OCI-M2 (cell line): ENCODE measurements around the gene ZDHHC22.

ENCODE experiments used
- DNase-seq: peaks from one replicate; lab custom pipeline; 2025; ENCODE audit not compliant: unreplicated experiment; lab: John Stamatoyannopoulos, UW

ZDHHC22 gene

DNA sequence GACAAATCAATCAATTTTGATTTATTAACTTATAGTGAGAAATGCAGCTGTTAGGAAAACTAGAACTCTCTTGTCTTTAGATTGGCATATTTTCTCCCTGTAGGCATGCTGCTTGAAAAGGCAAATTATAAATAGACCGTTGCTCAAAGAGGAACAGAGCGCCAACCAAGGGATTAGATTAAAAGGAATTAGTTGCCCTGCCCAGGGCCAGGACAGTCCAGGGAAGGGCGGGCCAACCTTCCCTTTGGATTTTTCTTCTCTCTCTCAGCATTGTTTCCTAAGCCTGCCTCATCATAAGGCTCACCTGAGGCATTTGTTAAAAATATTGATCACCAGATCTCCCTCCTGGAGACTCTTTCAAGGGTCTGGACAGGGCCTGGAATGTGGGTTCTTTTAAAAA, 34.9 kb downstream of the ZDHHC22 start:
- no peak for DNase-seq

GRCh38 chr14:77105145-77105939, 36.2 kb downstream of the ZDHHC22 start:
- DNase-seq: no peak

GRCh38 chr14:77104393-77104792, 37.2 kb downstream of the ZDHHC22 start:
- DNase-seq: no peak

DNA sequence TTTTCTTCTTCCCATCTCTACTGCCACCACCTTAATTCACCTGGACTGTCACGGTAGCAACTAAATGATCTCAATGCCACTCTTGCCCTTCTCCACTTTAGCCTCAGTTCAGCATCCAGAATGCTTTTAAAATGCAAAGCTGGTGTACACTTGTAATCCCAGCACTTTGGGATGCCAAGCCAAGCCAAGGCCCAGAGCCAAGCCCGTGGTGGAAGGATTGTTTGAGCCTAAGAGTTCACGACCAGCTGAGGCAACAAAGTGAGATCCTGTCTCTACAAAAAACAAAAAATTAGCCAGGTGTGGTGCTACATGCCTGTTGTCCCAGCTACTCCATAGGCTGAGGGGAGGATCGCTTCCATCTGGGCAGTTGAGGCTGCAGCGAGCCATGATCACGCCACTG, 37.6 kb downstream of the ZDHHC22 start:
- DNase-seq: no peak

GRCh38 chr14:77103475-77103874, 38.1 kb downstream of the ZDHHC22 start:
- DNase-seq: no peak

- no peak for DNase-seq
Measured at GRCh38 chr14:77102154-77102553, 39.4 kb downstream of the ZDHHC22 start.

DNA sequence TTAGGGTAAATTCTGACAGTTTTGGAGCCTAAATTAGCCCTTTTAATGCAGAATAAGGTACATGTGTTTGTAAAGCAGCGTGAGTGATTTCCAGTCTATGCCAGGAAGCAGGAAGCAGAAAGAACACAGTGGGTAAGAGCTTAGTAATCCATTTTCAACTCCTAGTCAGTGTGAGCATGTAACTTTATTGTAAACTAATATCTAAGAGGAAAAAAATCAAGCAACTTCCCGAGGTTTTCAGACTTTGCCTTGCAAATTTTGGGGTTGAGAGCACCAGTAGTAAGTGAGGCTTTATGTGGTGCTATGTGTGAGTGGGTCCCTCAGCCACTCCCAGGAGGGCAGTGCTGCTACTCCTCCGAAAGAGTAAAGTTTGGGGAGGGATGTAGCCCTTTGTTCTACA, 40.6 kb downstream of the ZDHHC22 start:
- no peak for DNase-seq

GRCh38 chr14:77099425-77100167, 42.0 kb downstream of the ZDHHC22 start:
- no peak for DNase-seq

- DNase-seq: no peak
Measured at GRCh38 chr14:77098529-77099353, 42.9 kb downstream of the ZDHHC22 start.

DNA sequence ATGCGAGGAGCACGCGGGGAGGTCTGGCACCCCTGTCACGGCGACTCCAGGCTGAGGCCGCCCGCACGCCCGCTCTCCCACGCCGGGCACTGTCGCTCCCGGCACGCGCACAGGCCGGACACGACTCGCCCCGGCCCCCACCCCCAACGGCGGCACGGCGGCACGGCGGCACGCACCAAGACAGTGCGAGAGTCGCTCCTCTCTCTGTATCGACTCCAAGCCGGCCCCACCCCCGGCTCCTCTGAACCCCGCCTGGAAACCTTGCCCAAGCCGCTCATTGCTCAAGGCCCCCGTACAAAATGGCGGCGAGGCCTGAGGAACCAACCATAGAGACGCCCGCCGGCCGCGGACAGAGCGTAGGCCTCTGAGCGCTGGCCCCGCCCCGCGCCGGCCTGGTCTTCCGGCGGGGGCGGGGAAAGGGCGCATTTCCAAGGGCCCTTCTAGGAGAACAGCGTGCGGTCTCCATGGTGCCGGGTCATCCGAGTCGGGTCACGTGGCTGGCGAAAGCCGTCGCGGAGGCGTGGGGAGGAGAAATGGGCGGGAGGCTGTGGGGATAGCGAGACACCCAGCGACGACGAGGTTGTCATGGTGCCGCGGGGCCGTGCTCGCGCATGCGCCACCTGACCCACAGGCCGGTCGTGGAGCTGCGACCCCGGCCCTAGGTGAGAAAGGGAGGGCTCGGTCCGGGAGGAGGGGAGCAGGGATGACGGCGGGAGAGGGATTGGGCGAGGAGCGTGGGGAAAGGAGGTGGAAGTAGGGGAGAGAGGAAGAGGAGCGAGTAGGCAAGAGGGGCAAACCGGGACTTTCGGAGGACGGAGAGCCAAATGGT, 43.7 kb downstream of the ZDHHC22 start, which contains the start of gene CIPC:
CIPC (plus strand) TSS at position 559 of the 829 bp plus-strand sequence. CDS start 7,451 bp downstream, outside the sequence.
- DNase-seq: peak; percentile 92

GRCh38 chr14:77097006-77097699, 44.4 kb downstream of the ZDHHC22 start:
- no peak for DNase-seq

DNA sequence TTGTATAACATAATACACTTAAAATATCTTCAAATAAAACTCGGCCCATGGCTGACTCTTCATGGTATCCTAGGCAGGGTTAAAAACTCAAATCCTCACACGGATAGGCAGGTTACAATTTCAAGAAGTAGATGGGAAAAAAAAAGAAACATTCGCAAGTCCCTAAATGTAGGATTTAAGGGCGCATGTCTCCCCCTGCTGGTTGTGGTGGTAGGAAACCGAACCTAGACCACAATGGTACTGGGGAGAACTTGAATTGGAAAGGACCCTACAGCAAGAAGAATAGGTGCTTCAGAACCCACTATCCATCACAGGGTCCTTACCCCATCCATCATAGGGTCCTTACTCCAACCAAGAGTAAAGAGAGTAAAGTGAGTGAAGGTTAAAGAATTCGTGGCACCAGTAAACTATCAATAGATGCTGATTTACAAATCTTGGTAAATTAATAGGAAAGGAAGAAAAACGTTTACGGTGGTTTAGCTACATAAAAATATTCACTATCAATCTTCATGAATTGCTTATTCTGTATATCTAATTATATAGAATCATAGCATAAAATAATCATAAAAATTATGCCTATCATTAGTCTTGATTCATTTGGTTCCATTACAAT, 46.8 kb downstream of the ZDHHC22 start:
- DNase-seq: peak; percentile 81

GRCh38 chr14:77092676-77093075, 48.9 kb downstream of the ZDHHC22 start:
- DNase-seq: no peak

GRCh38 chr14:77091518-77091917, 50.1 kb downstream of the ZDHHC22 start:
- no peak for DNase-seq

DNA sequence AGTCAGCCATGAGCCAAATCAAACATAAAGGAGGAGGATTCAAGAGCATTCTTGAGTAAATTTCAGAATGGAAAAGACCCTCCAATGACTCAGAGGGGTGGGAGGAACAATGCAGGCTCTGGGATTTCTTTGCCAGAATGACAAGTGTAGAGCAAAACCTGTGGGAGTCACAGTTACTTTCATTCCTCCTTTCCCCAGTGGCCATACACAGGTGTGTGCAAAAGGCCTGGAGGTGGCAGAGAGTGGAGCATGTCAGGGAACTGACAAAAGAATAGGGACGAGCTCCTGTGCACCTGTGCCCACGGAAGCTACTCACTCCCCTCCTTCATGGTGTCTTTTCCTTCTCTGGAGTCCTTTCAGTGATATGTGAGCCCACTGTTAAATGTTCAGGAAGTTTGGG, 52.9 kb downstream of the ZDHHC22 start:
- DNase-seq: no peak

GRCh38 chr14:77088219-77088618, 53.4 kb downstream of the ZDHHC22 start:
- no peak for DNase-seq

DNA sequence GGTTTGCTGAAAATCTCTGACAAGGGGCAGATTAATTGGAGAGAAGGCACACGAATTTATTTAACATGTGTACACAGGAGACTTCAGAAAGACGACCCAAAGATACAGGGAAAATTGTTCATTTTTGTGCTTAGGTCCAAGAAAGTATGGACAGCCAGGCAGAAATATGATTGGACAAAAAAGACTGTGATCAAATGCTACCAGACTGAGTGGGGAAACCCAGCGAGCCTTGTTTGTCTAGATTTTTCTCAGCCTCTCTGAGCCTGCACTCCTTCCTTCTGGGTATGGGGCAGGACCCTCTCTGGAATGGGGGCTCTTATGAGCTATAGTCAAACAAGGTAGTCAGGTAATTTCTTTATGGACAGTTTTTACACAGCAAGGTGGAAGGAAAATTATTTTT, 54.0 kb downstream of the ZDHHC22 start:
- DNase-seq: no peak

- no peak for DNase-seq
Measured at GRCh38 chr14:77086951-77087350, 54.6 kb downstream of the ZDHHC22 start.

DNA sequence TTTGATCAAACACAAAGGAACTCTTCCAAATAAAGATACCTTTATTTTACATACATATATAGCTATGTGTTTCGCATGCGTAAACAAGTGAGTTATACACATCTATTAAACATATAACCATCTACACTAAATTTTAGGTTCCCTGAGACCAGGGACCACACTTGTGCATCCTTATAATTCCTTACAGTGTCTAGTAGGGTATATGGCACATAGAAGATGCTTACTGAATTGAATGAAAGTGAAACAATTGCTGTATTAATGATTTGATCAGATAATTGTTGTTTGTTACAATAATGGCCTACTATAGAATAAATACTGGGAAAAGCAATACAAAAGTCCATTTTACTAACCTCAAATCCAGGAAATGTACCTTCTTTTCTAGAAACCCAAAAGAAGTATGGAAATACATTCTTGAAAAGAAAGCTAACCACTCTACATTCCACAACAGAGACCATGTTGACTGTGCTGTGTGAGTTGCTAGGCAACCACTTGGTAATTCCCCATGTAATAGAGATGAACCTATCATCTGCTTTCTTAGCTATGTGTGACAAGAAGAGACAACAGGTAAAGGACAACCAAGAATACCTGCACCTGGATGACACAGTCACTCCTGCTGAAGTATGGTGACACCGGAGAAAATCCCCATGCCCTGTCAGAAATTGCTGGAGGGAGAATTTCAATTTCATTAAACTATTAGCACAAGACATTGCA, 55.4 kb downstream of the ZDHHC22 start:
- DNase-seq: no peak
